HL-60/S4 treated with retinoic acid at 250 ng/mL for 4 days and 3 days (cell line): ENCODE measurements around the gene SHMT2.

Experiments used
- in situ Hi-C: fragments of 300-500 bp; cut with MboI; formaldehyde crosslinking; loops from 2 replicates; pipeline ENCODE4 v1.7.0; 2022; ENCODE audit warnings: low sequenced_read_pairs

SHMT2 gene

DNA sequence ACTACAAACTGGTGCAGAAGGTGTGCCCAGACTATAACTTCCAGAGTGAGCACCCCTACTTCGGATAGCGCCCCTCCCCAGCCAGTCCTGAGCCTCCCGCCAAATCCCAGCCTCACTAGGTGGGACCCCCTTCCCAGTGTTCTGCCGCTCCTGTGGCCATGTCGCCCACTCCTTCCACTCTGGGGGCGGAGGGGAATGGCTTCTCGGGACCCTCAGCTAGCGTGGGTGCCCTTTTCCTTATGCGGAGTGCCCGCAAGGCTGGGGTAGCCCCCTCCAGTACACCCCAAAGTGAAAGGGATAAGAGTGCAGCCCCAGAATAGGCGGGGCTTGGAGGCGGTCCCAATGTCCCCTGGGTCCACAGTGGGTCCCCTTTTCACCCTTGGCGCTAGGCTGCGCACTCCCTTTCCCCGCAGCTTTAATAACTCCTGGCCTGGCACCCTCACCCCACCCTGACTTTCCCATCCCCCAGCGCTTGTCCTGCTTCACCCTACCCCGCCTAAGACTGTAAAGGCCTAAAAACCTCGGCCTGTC, 3.8 kb upstream of the SHMT2 start:
- in situ Hi-C loops, result no loop called here

DNA sequence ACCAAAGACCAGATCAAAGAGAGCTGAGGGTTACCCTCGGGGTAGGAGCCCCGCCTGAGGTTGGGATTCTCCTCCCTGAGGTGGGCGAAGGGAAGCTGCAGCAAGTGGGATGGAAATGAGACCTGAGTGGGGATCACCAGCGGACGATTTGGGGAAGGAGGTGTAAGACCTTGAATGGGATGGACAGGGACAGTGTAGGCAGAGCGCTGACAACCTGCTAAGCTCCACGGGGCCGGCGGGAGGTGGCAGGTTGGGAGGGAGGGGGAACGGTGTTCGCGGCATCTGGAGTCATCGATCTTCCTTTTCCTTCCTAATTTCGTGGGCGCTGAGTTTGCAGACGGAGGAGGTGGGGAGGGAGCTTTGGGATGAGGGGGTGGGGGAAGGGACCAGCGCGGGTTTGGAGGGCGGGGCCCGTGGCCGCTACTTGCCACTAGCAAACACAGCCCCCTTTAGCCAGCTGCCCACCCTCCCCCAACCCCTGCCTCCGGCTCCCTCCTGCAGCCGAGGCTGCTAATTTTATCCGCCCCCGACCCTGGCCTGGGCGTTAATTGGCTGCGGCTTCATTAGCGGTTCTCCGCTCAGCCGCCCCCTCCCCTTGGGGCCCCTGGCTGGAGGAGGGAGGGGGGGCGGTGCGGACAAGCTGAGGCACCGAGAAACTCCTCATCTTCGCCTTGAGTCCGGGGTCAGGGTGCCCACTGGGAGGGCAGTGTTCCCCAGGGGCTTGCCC, 2.8 kb upstream of the SHMT2 start:
- in situ Hi-C loops, result no loop called here

DNA sequence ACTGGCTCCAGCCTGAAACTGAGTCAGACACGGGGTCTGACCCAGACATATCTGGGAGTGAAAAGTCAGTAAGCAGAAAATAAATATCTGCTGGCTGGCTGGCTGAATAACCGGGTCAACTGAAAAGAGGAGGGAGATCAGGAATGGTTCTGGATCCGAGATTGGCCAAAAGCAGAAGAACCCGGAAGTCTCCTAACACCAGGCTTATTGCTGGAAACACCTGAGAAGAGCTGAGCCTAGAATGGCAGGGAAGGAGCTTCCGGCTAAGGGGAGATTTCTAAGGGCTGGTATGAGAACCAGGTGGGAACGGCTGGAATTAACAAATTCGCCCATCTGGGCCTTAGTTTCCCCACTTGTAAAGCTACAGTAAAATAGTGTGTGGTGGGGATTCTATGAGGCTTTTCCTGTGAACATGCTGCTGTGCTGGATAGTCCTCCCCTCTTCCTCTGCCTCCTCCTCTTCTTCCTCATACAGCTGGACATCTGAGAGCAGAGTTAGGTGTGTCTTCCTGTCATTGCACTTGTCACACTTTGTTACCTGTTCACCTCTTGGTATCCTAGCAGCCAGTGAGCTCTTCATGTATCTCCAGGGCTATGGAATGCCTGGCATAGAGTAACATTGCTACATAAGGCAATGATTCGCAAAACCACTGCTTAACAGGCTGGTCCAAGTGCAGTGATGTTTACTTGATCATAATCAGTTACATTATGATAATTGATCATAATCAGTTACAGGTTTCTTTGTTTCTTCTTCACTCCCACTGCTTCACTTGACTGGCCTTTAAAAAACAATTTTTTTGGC, 2.0 kb upstream of the SHMT2 start:
- in situ Hi-C loops, result no loop called here

DNA sequence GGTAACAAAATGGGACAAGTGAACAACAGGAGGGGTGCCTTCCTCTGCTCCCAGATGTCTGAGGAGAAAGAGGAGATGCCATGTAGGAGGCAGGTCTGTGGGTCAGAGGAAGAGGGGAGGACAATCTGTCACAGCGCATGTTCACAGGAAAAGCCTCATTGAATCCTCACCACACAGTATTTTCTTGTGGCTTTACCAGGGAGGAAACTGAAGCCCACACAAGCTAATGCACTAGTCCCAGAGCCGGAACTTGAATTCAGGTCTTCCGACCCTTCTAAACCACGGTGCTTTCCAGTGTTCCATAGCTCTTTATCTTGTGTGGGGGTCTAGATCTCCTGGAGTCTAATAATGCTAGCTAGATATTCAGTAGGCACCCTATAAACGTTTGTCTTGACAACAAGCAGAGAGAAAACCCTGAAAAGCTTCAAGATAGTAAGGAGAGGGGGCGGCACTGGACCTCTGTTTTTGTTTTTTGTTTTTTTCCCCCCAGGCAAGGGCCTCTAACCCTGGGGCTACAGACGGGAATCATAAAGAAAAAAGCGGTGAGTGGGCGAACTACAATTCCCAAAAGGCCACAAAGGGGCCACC, 371 bp upstream of the SHMT2 start:
- in situ Hi-C loops, result no loop called here

DNA sequence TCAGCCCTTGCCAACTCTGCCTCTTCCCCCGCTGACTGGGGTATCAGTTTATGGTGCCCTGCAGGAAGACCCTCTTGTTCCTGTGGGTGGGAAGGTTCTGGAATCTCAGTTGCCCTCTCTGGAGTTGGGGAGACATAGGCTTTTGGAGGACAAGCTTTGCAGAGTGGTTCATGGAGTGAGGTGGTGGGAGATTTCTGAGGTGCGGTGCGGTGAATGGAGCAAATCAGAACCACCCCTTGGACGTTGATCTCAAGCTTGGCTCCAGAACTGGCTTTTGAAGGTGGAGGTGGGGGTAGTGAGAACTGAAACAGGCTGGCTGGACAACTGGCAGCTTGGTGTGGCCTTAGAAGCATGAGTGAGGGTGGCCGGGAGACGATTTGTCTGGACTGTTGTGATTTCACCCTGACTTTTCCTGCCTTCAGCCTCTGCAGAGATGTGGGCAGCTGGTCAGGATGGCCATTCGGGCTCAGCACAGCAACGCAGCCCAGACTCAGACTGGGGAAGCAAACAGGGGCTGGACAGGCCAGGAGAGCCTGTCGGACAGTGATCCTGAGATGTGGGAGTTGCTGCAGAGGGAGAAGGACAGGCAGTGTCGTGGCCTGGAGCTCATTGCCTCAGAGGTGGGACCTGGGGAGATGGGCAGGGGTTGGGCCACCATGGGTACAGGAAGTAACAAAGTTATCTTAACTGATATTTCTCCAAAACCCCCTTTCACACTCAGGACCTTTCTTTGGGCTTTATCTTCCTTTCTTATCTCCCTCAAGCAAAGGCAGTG, 1.1 kb downstream of the SHMT2 start:
- in situ Hi-C loops, result no loop called here

DNA sequence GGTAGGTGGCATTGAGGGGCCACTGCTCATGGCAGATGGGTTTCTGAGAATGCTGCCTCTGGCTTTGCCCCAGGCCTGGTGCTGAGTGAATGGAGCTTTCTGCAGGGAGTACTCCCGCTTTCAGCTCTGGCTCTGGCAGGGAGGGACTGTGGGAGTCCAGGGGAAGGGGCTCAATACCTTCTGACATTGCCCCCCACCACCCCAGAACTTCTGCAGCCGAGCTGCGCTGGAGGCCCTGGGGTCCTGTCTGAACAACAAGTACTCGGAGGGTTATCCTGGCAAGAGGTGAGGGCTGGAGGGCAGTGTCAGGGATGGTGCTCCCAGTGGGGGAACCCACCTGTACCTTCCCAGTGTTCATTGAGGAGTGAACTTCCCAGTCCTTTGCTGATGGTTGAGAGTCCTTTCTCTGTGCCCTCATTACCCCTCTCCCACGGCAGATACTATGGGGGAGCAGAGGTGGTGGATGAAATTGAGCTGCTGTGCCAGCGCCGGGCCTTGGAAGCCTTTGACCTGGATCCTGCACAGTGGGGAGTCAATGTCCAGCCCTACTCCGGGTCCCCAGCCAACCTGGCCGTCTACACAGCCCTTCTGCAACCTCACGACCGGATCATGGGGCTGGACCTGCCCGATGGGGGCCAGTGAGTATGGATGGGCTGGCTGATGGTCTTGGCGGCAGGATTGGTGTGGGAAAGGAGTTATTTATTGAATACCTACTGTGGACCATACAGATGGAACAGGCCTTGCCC, 1.9 kb downstream of the SHMT2 start:
- in situ Hi-C loops, result no loop called here

DNA sequence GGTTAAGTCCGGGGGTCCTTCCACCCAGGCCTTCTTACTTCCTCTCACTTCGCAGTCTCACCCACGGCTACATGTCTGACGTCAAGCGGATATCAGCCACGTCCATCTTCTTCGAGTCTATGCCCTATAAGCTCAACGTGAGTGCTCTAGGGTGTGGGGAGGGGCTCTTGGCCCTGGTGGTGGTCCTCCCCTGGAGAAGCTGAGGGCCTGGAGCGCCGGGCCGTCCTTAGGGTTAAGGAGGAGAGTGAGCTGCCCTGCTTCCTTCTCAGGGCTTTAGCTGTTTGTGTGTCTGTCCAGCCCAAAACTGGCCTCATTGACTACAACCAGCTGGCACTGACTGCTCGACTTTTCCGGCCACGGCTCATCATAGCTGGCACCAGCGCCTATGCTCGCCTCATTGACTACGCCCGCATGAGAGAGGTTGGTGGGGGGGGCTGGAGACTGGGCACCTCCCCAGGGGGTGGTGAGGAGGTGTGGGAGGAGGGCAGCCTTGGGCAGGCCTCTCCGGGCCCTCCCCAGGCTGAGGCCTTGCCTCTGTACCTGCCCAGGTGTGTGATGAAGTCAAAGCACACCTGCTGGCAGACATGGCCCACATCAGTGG, 2.7 kb downstream of the SHMT2 start:
- in situ Hi-C loops, result no loop called here

DNA sequence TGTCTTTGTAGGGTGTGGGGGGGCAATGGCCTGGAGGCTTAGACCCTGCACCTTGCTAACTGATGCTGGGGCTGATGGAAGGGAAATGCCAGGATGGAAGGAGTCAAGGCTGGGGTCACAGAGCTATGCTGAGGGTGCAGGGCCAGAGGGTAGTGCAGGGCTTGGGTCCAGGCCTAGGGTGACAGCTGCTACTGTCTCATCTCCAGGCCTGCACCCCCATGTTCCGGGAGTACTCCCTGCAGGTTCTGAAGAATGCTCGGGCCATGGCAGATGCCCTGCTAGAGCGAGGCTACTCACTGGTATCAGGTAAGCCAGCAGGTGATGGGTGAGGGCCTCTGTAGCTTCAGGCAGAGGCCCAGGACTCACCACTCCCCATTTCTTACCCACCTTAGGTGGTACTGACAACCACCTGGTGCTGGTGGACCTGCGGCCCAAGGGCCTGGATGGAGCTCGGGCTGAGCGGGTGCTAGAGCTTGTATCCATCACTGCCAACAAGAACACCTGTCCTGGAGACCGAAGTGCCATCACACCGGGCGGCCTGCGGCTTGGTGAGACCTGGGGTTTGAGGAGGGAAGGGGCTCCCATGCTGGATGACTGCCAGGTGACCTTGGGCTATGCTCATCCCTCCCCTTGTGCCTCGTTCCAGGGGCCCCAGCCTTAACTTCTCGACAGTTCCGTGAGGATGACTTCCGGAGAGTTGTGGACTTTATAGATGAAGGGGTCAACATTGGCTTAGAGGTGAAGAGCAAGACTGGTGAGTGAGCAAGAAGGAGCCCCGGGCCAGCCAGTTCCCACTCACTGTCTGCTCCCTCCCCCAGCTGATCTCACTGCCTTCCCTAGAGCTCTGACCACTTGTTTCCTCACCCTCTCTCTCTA, 4.1 kb downstream of the SHMT2 start:
- in situ Hi-C loops, result no loop called here

DNA sequence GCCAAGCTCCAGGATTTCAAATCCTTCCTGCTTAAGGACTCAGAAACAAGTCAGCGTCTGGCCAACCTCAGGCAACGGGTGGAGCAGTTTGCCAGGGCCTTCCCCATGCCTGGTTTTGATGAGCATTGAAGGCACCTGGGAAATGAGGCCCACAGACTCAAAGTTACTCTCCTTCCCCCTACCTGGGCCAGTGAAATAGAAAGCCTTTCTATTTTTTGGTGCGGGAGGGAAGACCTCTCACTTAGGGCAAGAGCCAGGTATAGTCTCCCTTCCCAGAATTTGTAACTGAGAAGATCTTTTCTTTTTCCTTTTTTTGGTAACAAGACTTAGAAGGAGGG, 4.7 kb downstream of the SHMT2 start:
- in situ Hi-C loops, result no loop called here

DNA sequence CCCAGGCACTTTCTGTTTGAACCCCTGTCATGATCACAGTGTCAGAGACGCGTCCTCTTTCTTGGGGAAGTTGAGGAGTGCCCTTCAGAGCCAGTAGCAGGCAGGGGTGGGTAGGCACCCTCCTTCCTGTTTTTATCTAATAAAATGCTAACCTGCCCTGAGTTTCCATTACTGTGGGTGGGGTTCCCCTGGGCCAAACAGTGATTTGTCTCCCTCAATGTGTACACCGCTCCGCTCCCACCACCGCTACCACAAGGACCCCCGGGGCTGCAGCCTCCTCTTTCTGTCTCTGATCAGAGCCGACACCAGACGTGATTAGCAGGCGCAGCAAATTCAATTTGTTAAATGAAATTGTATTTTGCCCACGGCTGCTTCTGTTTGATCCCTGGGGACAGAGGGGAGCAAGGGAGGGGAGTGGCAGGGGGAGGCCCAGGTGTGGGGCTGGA, 5.1 kb downstream of the SHMT2 start:
- in situ Hi-C loops, result no loop called here

DNA sequence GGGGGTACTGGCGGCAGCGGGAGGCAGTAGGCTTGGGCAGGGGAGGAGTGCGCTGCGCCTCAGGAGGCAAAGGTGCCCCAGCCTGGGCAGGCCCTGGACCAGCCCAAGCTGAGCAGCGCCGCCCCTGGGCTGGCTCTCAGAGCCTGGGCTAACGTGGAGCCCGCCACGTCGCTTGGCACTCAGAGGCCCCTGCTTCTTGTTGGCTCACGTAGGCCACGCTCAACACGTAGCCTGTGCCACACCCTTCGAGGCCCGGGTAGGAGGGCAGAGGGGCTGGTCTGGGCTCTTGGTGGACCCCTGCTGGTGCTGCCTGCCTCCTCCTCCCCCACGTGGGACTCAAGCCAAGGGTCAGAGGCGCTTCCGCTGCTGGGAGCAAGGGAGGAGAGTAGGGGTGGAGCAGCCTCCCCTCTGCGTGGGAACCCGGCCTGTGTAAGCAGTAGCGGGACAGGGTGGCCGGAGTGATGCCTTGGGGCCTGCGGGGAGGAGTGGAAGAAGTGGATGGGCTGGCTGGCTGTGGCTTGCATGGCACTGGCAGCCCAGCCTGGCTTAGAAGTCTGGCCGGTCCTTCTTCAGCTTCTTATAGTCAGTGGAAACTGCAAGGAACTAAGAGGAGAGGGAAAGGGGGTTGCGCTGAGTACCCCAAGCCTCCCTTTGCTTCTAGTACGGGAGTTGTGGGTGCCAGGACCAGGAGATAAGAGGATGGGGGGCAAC, 5.7 kb downstream of the SHMT2 start:
- in situ Hi-C loops, result no loop called here

DNA sequence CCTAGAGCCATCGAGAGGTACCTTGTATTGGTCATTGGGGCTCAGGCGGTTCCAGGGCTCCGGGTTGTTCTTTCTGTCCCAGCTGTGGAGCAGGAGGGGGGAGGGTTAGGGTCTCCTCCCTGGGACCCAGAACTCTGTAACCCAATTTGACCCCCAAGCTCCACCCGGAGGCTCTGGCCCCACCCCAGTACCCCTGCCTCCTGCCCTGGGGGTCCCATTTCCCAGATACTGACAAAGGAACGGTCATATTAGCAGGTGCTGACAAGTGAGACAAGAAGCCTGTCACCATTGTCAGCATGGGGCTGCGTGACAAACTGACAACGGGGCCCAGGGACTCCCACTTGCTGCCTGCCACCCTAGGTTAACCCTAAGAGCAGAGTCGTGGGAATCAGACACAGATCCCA, 6.2 kb downstream of the SHMT2 start:
- in situ Hi-C loops, result no loop called here

DNA sequence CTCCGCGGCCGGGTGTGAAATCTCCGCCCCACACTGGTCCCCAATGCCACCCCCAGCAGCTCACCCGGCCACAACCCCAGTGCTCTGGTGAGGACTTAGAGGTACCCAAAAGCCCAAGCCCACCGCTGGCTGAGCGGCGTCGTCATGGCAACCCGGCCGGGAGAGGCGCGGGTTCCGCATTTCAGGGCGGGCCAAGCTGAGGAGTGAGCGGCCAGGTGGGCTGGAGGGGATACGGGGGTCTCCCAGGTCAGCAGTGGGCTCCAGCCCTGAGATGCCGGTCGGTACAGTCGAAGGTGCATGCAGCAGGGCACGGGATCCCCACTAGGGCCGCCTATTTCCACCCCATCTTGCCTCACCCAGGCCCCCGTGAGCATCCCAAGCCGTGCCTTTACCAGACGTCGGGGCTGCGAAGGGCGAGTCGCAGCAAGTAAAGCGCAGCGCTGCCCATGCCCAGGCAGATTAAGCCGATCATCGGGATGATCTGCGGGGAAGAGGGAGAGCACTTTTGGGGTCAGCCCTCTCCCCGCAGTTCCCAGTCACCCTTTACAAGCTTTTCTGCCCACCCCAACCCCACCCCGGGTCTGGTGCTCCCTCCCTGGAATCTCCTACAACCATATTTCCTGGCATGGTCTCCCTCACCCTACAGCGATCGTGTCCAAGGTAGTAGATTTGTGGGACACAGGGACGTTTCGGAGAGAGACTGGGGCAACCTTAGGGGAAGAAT, 6.9 kb downstream of the SHMT2 start:
- in situ Hi-C loops, result no loop called here

DNA sequence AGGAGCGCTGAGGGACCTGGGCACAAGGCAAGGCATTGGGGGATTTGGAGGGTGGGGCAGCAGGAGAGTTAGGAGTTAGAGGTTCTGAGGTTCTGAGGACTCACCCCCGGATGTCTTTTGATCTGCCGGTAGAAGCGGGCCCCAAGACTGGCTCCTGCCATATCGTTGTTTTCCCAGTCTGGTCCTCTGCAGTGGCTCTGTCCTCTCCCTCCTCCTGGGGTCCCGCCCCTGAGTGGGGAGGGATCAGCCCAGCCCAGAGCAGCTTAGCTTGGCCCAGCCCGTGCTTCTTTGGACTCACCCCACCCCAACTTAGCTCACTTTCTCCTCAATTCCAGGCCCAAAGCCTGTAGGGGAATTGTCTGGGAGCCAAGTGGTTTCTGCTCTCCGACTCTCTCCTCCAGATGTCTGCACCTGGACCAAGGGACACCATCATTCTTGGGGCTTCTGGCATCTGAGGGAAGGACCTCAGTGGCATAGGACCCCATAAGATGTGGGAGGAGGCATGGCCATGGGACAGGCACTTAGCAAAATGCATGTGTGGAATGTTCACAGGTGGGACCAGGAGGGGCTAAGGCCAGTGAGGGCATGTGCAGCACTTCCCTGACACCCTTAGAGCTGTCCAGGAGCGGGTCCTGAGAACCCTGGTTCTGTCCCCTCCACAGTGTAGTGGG, 7.5 kb downstream of the SHMT2 start:
- in situ Hi-C loops, result no loop called here

DNA sequence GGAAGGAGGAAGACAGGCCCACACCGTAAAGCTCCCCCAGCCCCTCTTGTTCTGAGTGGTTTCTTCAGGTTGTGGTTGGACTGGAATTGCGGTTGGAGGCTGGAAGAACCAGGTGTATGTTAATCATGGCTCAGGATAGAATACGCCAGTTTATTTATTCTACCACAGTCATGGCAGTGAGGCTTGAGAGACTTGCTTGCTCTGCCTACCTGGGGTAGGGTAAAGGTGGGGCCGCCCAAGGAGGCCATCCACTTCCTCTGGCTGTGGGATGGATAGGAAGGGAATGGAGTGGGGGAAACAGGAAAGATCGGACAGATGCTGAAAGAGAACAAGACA, 8.1 kb downstream of the SHMT2 start:
- in situ Hi-C loops, result no loop called here

DNA sequence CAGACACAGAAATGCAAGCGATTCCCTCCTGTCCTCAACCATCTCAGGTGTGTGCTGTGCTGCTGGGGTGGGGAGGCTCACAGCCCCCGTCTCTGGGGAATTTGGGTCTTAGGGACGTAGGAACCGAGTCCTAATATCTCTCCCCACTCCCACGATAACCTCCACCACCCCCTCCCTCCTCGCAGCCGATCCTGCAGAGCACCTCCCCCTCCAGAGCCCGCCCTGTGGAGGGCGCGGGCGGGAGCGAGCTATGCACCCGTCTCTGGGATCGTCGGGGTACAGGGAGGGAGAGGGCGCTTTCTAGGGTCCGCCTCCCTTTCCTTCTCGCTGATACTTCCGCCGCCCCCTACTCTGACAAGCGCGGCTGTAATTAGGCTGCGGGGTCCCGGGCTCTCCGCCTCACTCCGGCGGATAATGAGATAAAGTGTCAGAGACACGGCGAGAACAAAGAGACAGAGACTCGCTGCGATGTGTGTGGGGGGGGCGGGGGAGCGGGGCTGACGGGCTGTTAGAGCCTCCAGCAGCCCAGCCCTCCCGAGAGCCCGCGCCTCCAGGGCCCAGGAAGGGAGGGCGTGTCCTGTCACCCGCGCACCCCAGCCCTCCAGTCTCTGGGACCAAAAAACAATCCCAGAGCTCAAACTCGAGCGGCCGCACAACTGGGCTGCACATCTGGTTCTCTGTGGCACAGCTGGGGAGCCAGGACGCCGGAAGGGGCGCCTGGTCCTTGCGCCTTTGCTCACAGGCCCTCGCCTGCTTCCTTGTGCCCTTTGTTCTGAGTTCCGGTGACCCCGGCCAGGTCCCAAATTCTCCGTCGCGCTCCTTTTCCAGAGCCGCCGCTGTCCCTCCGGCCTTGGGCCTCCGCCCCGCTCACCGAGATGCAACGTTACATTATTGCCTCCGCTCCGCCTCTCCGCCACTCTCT, 8.7 kb downstream of the SHMT2 start:
- in situ Hi-C loops, result no loop called here
